ENCODE measurements around the gene TMEM129.

TMEM129 gene

DNA sequence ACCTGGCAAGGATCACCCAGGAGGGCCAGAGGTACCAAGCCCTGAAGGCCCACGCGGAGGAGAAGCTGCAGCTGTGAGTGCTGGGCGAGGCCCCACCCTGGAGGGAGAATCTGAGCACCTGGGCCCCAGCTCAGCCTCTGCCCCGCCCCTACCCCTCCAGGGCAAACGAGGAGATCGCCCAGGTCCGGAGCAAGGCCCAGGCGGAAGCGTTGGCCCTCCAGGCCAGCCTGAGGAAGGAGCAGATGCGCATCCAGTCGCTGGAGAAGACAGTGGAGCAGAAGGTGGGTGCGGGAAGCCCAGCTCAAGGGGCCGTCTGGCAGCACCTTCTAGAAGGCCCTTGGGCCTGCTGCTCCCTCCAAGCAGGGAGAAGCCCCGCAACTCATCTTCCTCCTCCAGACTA lies 23.4 kb upstream of the TMEM129 start:
- no peak for DNase-seq (ENCODE audit: low spot score)

DNA sequence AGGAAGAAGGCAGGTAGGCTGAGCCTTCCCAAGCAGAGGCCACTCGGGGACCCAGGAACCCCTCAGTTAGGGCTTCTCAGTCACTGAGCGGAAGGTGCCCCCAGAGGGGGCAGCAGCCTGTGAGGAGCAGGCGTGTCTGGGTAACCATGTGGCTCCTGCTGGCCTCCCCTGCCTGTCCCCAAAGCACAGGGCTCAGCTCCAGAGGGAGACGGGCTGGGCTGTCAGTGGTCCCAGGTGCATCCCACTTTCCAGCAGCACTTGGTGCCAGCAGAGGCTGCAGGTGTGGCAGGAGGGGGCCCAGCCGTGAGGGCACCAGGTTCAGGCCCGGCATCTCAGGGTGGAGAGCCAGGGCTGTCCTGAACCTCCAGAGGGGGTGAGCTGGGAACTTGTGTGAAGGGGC lies 22.9 kb upstream of the TMEM129 start:
- no peak for DNase-seq (ENCODE audit: low spot score)

DNA sequence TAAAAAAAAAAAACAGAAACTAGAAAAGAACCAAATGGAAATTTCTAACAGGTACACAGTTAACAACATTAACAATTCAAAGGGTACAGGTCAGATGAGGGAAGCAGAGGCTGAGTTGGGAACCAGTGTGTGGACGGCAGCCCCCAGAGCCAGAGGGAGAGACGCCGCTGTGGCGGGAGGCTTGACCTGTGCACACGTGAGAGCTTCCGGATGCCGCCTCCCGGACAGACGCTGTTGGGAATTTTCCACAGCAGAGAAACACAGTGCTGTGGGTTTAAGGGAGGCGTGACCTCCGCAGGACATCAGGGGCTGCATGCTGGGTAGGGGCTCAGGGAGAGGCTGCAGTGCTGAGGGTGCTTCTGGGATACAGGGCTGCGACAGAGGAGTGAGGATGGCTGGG lies 22.4 kb upstream of the TMEM129 start:
- no peak for DNase-seq (ENCODE audit: low spot score)

- no peak for DNase-seq (ENCODE audit: low spot score)
Observed at GRCh38 chr4:1741208-1741607, 20.1 kb upstream of the TMEM129 start.

DNA sequence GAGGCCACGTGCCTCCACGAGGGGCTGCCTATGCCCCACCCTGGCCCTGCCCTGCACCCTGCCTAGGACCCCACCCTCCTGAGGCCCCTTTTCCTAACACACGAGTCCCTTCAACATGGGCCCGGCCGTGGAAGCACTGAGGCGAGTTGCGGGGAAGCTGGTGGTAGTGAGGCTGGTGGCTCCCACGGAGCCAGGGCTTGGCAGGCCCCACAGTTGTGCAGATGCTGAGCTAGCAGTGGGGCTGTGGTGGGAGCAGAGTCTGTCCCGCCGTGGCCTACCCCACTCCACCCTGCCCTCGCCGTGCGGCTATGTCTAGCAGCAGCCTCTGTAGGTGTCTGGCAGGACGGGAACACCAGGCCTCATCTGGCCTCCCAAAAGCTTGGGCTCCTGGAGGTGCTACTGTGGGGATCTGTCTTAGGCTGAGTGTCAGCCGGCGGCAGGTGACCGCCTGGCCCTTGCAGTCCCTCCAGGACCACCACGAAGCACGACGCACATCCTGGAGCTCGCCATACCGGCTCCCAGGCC lies 19.0 kb upstream of the TMEM129 start:
- no peak for DNase-seq (ENCODE audit: low spot score)

GRCh38 chr4:1739358-1739757 lies 18.2 kb upstream of the TMEM129 start:
- DNase-seq (ENCODE audit: low spot score) = no peak

DNA sequence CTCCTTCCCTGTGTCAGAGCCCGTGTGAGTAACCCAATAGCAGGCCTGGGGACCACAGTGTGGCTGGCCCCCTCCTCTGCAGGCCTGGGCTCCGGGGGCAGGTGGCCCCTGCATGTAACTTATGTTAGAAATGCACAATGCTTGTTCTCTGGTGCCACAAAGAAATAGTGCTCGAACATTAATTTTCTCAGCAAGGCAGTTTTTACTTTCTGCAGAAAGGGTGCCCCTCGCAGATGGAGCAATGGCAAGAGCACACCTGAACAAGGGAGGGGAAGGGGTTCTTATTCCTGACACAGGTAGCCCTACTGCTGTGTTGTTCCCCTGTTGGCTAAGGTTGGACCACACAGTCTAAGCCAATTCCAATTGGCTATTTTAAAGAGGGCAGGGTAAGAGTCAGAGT lies 17.3 kb upstream of the TMEM129 start:
- DNase-seq (ENCODE audit: low spot score) = no peak

DNA sequence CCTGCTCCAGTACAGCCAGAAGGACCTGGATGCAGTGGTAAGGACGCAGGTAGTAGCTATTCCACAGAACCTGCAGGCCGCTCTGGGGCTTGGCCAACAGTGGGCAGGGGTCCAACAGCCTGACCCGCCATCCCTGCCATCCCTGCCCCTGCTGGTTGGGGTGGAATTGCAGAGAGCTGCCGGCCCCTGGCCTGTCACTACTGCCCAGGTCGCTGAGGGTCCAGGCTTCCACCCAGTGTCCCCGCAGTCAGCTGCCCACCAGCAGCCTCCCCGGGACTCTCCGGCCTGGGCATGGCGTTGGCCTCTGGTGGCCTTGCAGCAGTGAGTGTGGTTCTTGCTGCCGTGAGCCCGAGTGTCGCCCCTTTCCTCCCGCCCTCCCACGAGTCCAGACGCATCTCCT lies 16.5 kb upstream of the TMEM129 start:
- no peak for DNase-seq (ENCODE audit: low spot score)

DNA sequence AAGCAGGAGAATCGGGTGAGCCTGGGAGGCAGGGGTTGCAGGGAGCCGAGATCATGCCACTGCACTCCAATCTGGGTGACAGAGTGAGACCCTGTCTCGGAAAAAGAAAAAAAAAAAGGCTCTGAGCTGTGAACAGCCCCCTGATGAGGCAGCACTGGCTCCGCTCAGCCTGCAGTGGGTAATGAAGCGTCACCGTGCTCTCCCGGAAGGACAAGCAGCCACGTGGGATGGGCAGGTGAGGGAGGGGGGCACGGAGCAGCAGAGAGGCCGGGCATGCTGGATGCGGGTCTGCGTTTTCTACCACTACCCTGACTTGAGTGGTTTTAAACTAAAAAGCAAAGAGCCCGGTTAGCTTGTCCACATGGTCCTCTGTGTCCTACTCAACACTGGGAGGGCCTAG lies 15.7 kb upstream of the TMEM129 start:
- no peak for DNase-seq (ENCODE audit: low spot score)

GRCh38 chr4:1735215-1735614 lies 14.1 kb upstream of the TMEM129 start:
- no peak for DNase-seq (ENCODE audit: low spot score)

DNA sequence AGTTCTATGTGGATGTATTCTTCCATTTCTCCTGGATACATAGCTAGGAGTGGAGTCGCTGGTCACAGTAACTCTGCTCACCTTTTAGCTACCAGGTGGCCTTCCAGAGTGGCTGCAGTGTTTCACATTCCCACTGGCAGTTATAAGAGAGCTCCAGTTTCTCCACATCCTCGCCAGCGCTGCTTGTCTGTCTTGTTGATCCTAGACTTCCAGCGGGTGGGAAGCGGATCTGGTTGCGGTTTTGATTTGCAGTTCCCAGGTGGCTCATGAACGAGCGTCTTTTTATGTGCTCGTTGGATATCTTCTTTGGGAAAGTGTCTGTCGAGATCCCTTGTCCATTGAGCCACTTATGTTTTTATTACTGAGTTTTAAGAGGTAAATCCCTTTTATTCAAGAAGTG lies 11.8 kb upstream of the TMEM129 start:
- DNase-seq (ENCODE audit: low spot score) = no peak

DNA sequence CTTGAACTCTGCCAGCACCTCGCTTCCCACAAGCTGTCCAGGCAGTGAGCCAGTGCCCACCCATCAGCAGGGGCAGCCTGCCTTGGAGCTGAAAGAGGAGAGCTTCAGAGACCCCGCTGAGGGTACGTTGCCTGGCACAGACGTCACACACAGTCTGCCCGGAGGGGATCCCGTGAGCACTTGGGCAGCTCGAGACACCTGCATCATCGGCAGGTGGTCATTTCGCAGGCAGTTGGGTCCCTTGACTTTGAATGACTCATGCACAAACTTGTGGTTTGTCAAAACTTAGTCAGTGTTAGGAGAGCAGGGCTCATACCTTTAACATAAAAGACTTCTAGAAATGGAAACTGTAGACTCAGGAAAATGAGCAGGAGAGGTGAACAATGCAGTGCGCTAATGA lies 10.1 kb upstream of the TMEM129 start:
- DNase-seq (ENCODE audit: low spot score) = peak; percentile 90

- DNase-seq (ENCODE audit: low spot score) = no peak
Observed at GRCh38 chr4:1730532-1731135, 9.5 kb upstream of the TMEM129 start.

- no peak for DNase-seq (ENCODE audit: low spot score)
Observed at GRCh38 chr4:1728061-1728980, 7.2 kb upstream of the TMEM129 start.

- DNase-seq (ENCODE audit: low spot score) = peak; percentile 99
Observed at GRCh38 chr4:1727117-1728031, 6.3 kb upstream of the TMEM129 start.

DNA sequence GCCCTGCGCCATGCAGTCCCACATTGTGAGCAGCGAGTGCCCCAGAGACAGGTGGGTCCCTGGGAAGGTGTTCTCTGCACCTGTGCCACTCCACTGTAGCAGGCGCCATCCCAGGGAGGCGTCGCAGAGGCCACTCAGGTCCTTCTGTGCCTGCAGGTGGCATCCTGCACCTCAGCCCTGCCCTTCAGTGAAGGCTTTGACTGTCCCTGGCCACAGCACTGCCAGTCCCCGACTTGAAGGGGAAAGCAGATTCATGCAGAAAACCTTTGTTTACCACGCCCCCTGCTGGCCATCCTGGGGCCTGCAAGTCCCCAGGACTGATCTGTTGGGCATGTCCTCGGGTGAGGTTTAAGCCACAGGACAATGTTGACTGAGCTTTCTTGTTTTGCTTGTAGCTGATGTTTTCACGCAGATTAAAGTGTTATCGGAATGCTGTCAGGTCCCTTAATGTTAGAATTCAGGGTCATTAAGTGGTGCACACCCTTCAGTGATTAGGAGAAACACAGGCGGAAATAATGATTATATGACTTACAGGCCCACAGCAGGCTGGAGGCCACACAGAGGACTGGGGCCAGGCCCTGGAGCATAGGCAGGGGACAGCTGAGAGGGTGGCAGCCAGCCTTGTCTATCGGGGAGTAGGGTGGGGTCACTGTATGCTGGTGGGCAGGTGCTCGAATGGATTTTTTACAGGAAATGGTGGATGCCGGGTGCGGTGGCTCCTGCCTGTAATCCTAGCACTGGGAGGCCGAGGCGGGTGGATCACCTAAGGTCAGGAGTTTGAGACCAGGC lies 5.2 kb upstream of the TMEM129 start:
- DNase-seq (ENCODE audit: low spot score) = peak; percentile 90

DNA sequence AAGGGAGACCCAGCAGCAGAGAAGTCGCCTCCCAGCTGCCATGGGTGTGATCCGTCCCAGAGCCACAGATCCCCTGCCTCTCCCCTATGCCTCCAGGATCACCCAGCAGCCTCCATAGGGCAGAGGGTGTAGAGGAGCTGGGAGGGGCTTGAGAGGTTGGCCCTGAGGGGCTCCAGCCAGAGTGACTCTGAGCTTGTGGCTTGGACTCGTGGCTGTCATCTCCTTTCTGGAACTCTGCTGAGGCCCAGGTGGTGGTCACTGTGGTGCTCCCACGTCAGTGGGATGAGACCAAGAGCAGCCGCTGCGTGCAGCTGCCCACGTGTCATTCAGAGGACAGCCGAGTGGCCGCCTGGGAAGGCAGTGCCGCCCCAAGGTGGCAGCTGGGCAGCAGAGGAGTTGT lies 4.4 kb upstream of the TMEM129 start:
- DNase-seq (ENCODE audit: low spot score) = no peak

DNA sequence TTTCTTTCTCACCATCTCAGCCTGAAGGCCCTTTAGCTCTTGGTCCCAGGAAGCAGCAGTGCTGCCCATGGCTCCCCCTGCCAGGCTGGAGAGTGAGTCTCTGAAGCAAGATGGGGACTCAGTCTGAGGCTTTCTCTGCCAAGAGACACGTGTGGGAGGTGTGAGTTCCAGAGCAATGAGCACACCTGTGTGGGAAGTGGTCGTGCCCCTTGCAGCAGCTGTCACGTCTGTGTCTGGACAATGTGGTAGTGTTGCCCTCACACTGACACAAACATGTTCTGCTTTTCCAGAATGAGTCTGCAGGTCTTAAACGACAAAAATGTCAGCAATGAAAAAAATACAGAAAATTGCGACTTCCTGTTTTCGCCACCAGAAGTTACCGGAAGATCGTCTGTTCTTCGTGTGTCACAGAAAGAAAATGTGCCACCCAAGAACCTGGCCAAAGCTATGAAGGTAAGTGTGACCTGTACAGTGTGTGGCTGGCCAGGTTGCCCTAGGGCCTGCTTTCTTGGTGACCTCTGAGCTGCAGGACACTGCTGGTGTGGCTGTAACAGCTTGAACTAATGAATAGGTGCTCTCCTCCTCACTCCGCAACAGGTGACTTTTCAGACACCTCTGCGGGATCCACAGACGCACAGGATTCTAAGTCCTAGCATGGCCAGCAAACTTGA lies 2.1 kb upstream of the TMEM129 start:
- no peak for DNase-seq (ENCODE audit: low spot score)

DNA sequence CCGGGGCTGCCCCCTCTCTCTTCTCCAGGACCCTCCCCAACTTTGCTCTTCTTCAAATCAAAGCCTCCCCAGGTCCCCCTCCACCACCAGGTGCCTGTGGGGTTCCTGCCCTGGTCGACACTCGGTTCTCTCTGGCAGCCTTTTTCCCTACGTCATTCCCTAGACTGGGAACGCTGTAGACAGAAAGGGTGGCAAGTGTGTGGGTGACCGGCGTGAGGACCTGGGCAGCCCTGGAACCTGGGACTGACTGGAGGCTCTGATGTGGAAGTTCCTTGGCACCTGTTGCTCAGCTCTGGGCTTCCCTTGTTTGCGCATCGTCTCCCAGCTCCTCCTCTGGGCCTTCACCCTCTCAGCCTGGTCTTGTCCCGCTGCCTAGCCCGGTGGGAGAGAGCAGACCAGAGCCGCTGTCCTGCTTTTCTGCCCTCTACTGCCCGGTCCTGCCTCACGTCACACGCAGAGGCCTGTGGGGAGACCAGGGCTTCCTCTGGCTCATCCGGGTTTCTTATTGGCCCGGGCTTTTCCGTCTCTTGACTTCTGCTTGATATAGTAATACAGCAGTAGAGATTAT lies 1.5 kb upstream of the TMEM129 start:
- DNase-seq (ENCODE audit: low spot score) = no peak

GRCh38 chr4:1721666-1722550 lies 785 bp upstream of the TMEM129 start:
- no peak for DNase-seq (ENCODE audit: low spot score)
